Stimulated activated CD4-positive, alpha-beta T cell treated with anti-CD3 and anti-CD28 coated beads, Interleukin-4, amount 100 ng/mL, for 48 hours (primary cell): ENCODE results near the gene CLTCL1.
"Not testable (repeated sequence)": the region's sequence is repeated elsewhere in the genome, so short reads cannot be mapped to it uniquely, and the experiment has no call there.

ENCODE experiments used
- DNase-seq, 2 donors: peaks; one replicate each; pipeline ENCODE4 v3.0.0-alpha.2; 2020; ENCODE audit warnings: low read depth in 2 of 2

Gene CLTCL1

GRCh38 chr22:19176175-19176643 lies 115.3 kb downstream of the CLTCL1 start:
- no peak for DNase-seq

GRCh38 chr22:19175602-19176174 lies 115.8 kb downstream of the CLTCL1 start:
- DNase-seq = no peak

DNA sequence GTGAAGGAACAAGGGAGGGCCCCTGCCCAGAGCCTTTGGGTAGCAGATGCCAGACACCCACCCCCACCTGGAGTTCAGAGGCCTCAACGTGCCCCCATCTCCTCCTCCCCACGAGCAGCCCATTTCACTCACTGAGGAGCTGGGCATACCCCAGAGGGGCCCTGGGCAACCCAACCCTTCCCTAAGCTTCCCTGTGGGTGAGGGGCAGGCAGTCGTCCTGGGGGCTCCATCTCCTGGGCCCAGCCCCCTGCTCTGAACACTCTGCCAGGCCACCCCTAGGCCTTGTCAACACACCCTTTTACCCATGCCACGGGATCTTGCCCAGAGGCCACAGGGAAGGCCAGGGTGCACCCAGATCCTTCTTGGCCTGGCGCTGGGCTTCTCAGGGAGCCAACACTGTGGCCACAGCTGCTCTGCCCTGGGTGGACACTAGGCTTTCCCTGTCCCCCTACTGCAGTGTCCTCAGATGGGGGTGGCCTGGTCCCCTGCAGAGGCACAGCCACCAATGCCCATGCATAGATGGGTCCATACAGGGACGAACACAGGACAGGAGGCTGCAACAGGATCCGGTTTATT lies 116.4 kb downstream of the CLTCL1 start:
- no peak for DNase-seq

- DNase-seq = no peak
Measured at GRCh38 chr22:19174106-19175025, 117.2 kb downstream of the CLTCL1 start.

GRCh38 chr22:19173047-19174035 lies 118.2 kb downstream of the CLTCL1 start:
- no peak for DNase-seq

- DNase-seq = no peak
Measured at GRCh38 chr22:19172213-19173046, 119.1 kb downstream of the CLTCL1 start.

GRCh38 chr22:19169947-19170318 lies 121.6 kb downstream of the CLTCL1 start:
- no peak for DNase-seq

- DNase-seq = no peak
Measured at GRCh38 chr22:19169002-19169946, 122.2 kb downstream of the CLTCL1 start.

DNA sequence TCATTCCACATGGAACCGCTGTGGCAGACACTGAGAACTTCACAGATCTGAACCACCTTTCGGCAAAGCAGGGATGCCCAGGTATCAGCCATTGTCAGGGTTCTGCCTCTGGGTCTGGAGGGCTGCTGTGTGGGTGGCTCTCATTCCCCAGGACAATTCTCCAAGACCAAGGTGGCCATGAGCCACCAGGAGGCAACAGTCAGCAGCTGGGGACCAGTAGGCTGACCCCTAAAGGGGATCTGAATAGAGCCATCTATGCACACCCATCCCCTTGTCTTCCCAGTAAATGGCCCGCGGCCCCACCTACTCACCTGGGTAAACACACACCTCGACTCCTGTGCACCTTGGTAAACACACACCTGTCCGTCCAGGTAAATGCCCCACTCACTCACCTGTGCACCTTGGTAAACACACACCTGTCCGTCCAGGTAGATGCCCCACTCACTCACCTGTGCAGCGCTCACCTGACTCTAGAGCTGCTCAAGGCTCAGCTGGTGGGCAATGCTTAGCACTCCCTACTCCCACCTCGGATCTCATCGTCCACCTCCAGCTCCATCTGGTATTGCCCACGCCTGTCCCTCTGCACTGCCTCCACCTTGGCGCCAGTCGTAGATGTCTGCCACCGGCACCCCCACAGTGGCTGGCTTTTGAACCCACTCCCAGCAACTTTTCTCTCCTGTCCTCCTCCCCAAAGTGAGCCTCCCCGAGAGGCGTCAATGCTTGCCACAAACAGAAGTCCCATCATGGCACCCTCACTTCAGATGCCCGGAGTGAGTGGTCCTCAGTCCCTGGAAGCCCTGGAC lies 123.2 kb downstream of the CLTCL1 start:
- DNase-seq = no peak

- no peak for DNase-seq
Measured at GRCh38 chr22:19167106-19167869, 124.2 kb downstream of the CLTCL1 start.

DNA sequence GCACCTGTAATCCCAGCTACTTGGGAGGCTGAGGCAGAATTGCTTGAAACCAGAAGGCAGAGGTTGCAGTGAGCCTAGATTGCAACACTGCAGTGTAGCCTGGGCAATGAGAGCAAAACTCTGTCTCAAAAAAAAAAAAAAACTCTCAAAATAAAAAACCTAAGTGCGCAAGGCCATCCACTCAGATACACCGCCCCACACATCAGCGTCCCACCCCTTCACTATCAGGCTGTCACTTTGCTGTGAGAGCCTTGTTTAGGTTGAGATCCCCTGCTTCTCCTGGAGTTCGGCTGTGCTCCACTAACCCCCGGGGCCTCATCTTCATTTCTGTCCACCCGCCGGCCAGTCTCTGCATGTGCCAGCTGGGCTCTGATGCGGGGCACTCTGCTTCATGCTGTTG lies 125.1 kb downstream of the CLTCL1 start:
- no peak for DNase-seq

DNA sequence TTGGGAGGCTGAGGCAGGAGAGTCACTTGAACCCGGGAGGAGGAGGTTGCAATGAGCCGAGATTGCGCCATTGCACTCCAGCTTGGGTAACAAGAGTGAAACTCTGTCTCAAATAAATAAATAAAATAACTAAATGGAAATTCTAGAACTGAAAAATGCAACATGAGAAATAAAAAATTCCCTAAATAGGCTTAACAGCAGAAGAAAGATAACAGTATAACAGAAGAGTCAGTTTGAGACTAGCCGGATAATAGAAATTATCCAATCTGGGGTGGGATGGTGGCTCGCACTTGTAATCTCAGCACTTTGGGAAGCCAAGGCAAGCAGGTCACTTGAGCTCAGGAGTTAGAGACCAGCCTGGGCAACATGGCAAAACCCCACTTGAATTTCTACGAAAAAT lies 127.1 kb downstream of the CLTCL1 start:
- DNase-seq = no peak

DNA sequence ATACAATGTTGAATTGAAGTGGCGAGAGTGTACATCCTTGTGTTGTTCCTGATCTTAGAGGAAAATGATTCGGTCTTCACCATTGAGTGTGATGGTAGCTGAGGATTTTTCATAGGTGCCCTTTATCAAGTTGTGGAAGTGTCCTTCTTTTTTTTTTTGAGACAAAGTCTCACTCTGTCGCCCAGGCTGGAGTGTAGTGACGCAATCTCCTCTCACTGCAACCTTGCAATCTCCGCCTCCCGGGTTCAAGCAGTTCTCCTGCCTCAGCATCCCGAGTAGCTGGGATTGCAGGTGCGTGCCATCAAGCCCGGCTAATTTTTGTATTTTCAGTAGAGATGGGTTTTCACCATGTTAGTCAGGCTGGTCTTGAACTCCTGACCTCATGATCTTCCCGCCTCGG lies 132.9 kb downstream of the CLTCL1 start:
- DNase-seq = not testable (repeated sequence)

GRCh38 chr22:19156109-19156508 lies 135.4 kb downstream of the CLTCL1 start:
- DNase-seq = not testable (repeated sequence)

DNA sequence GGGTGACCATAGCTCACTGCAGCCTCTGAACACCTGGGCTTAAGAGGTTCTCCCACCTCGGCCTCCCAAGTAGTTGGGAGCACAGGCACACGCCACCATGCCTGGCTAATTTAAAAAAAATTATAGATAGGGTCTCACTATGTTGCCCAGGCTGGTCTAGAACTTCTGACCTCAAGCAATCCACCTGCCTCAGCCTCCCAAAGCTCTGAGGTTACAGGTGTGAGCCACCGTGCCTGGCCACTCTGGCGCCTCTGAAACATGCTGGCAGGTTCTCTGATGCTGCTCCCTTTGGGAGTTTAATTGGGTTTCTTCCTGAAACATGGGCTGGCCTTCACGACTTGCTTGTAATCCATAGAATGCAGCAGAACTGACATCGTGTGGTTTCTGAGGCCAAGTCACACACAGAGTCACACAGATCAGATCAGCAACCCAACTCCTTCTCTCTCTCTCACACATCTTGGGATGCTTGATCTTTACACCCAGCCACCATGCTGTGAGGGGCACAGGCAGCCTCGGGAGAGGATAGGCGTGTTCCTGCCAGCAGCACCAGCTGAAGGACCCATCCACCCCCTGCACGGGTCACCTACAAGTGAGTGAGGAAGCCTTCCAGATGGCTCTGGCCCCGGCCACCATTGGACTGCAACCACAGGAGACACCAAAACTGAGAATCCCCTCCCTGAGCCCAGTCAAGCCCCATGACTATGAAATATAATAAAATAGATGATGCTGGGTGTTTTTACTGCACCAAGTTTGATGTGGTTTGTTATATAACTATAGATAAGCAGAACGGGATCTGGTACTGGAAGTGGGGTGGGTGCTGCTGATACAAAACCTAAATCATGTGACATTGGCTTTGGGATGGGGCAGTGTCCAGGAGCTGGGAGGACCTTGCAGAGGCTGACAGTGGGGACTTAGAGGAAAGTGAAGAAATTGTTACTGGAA lies 138.3 kb downstream of the CLTCL1 start:
- no peak for DNase-seq

- DNase-seq = no peak
Measured at GRCh38 chr22:19151329-19152191, 140.0 kb downstream of the CLTCL1 start.
